GM12801 (cell line): Measurements from ENCODE around the gene SAMD14.

Source experiments
- TF ChIP-seq, protein P1 (sequence below): IDR thresholded peaks from one replicate; pipeline ENCODE4 v1.5.1; 2011; ENCODE audit warnings: control low read depth; ENCODE audit not compliant: insufficient read length; ENCODE audit errors: extremely low read depth

SAMD14 gene

DNA sequence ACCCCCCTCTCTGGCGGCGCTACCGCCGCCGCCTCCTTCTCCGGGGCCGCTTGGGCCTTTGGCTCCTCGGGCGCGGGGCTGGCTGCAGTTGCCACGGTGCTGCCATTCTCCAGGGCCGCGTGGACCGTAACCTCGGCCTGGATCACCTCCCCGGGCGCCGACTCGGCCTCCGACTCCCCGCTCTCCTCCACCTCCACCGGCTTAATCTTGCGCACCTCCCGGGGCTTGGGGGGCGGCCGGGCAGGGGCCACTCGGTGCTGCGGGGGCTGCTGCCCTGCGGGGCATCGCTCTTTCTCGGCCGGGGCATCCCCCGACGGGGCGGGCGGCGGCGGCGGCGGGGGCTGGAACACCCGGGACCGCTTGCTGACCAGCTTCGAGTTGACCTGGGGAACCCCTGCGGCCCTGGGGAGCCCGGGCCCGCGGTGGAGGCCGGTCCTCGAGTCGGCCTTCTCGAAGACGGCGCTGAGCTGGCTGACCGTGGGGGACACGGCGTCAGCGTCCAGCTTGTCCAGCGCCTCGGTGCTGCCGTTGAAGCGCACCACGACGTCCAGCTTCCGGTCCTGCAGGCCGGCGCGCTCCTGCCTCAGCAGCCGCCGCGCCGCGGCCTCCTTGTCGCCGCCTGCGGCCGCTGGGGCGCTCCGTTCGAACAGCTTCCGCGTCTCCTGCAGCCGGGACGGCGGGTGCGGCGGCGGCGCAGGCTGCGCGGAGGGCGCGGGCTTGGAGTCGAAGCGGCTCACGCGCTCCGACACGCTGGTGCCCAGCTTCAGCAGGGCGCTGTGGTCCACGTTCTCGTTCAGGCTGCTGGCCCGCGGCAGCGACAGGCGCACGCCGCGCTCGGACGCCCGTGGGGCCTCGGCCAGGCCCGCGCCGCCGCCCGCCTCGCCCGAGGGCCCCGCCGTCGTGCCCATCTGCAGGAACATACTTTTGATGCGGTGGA is 19.7 kb upstream of the SAMD14 start:
- TF ChIP-seq, protein P1, sequence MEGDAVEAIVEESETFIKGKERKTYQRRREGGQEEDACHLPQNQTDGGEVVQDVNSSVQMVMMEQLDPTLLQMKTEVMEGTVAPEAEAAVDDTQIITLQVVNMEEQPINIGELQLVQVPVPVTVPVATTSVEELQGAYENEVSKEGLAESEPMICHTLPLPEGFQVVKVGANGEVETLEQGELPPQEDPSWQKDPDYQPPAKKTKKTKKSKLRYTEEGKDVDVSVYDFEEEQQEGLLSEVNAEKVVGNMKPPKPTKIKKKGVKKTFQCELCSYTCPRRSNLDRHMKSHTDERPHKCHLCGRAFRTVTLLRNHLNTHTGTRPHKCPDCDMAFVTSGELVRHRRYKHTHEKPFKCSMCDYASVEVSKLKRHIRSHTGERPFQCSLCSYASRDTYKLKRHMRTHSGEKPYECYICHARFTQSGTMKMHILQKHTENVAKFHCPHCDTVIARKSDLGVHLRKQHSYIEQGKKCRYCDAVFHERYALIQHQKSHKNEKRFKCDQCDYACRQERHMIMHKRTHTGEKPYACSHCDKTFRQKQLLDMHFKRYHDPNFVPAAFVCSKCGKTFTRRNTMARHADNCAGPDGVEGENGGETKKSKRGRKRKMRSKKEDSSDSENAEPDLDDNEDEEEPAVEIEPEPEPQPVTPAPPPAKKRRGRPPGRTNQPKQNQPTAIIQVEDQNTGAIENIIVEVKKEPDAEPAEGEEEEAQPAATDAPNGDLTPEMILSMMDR: no peak

DNA sequence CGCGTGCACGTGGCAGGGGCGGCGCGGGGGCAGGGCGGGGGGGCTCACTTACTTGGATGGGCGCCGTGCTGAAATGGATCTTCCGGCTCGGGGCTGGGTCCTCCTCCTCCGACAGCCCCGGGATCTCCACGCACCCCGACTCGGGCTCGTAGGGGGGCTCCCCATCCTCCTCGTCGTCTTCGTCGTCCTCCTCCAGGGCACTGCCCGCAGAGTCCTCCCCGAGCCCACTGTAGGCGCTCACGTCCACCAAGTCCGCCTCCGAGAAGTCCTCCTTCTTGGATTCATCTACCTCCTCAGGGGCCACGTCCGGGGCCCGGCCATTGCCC is 19.1 kb upstream of the SAMD14 start:
- TF ChIP-seq, protein P1: no peak

DNA sequence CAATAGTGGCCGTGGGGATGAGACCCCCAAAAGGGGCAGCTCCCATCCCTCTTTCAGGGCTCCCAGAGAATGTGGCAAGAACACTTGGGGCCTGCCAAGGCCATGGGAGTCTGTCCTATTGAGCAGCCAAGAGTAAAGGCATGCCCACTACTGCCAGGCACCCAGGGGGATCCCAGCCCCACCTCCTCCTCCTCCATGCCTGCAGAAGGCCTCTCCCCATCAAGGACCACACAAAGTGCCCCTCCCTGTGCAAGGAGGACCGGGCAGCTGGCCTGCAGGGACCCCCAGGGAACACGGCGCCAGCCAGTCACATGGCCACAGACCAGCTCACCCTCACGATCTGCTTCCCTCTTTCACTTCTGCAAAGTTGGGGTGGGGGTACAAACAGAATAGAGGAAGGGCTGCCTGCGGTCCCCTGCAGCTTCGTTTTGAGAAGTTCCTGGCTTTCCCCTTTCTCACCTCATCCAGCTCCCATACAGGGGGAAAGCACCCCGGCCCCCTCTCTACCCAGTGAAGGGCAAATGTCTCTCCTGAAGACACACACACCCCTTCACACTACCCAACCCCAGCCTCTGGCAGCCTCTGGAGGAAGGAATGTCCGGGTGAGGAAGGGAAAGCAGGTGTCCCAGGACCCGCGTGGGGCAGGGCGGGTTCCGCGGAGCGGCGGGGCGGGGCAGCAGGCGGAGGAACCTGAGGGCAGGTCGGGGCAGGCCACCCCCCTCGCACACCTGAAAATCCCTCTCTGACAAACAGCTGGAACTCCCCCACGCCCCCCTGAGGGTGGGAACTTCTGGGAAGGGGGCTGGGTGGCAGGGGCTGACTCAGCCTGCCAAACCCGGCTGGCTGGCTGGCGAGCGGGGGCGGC is 18.5 kb upstream of the SAMD14 start:
- TF ChIP-seq, protein P1: no peak

DNA sequence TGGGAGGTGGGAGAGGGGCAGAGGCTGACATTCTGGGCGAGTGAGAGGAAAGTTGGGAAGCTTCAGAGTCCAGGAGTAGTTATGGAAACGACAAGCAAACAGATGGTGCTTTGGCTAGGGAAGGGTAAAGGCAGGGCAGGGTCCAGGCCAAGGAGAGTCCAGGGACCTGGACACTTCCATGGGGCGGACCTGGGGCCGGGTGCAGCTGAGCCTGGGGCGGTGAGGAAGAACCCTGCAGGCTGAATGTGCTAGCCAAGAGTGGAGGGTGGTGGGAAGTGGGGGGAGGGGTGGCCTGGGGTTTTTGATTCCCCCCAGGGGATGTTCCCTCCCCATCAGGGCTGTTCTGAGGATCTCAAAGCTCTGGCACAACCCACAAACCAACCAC is 17.9 kb upstream of the SAMD14 start:
- TF ChIP-seq, protein P1: no peak

DNA sequence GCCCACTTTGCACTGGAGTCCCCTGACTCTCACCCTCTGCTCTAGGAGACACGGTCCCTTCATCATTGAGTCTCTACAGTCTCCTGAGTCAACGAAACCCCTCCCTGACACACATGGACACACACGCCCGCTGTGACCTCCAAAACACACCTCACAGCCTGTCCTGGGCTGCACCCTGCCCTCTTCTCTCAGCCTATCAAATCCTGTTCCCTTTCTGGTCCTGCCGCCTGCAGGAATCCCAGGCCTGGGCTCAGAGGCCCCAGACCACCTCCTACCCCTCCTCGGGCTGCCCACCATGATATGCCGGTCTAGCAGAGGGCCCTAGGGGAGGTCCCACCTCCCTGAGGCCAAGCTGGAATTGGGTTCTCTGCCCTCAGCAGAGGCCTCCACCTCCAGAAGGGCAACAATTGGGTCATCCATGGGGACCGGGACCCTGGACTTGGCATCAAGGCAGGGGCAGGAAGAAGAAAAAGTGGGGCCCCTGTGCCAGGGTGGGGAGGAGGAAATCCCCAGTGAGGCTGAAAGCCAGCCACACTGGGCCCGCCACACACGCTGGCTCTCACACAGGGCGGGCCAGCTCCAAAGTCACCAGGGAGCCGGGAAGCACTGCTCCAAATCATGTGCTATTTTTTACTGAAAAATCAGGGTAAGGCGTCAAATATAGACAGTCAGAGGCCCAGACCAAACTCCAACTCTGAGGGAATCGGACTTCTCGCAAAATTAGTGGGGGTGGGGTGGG is 17.1 kb upstream of the SAMD14 start:
- TF ChIP-seq, protein P1: no peak

DNA sequence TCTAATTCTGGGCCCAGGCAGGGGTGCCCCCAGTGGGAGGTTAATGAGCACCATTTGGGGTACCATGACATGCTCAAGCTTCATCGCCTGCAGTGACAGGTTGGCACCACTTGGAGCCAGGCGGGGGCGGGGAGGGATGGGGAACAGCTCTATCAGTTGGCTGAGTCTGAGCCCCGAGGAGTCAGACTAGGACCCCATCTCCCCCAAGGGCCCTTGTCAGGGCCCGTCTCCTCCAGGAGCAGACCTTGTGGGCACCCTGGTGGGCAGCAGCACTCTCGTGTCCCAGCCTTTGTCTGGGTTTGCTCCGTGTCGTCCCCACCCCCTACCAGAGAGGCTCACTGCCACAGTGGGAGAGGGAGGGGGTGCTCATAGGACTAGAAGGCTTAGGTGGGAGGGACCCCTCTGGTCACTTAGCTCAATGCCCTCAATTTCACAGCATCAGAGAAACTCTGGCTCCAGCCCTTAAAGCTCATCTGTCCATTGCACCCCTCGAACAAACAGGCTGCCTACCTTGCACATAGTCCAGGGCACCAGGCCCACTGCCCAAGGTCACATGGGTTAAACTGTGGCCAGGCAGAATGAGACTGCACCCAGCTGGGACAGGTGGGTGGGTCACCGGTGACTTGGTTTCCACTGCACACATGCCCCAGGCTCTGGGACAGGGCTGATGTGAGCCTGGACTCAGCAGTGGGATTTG is 16.4 kb upstream of the SAMD14 start:
- TF ChIP-seq, protein P1: no peak
